ENCODE measurements around the gene ANKRD49.
"Not testable (repeated sequence)": the region's sequence is repeated elsewhere in the genome, so short reads cannot be mapped to it uniquely, and the experiment has no call there.

The ANKRD49 gene

GRCh38 chr11:94493281-94494125 lies at the start of gene ANKRD49, which contains the start of gene MRE11:
ANKRD49 (plus strand) TSS chr11:94493984; CDS start chr11:94496694, 2,710 bp downstream.
MRE11 (minus strand) TSS chr11:94493844; CDS start chr11:94492801, 1,043 bp downstream.
- peak; percentile 59 to 97 (median 91) for DNase-seq

DNA sequence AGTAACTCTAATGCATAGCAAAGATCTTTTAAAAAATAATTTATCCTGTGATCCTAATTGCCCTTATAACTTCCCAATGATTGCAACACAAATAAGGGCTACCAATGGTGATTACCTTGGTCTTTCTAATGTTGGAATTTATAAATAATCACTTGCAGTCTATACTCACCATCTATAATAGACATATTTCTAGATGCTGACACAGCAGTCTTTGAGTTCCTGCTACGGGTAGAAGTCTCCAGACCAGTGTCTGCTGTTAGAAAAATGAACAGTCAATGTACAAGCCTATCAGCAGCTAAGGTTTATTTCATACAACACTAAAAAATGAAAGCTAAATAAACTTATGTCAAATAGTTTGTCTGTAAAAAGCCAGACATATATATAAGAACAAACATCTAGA lies 48.1 kb upstream of the ANKRD49 start:
- no peak for DNase-seq

- no peak for DNase-seq
These were observed 46.6 kb upstream of the ANKRD49 start for GRCh38 chr11:94447149-94447548.

DNA sequence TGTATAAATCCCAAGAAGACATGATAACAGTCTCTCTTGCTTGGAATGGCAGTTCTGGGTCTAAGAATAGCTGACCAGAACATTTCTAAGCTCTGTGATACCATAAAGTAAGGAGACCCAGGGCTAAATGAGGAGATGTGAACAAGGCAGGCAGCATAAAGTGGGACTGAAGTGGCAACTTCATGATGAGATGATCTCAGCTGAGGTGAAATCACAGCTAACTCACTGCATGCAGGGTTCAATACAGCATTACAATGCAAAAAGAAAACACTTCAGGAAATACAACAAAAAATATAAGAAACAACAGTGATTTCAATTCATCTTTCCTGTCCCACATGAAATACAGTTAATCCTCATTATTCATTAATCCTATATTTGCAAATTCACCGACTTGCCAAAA lies 44.8 kb upstream of the ANKRD49 start:
- DNase-seq, result no peak

GRCh38 chr11:94449437-94449836 lies 44.3 kb upstream of the ANKRD49 start:
- no peak for DNase-seq

DNA sequence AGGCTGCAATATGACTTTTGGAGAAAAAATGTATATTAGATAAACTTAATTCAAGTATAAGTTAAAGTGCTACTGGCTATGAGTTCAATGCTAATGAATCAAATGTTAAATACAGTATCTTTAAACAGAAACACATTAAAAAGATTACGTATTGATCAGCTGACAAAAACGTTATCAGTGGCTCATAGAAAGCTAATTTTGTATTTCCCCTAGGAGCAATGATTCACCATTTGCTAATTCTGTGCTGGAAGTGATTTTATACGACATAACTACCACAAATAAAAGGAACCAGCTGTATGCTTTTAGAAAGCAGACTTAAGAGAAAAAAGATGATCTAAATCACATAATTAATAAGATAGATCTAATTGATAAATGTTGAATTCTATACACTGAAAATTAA lies 43.7 kb upstream of the ANKRD49 start:
- no peak for DNase-seq

DNA sequence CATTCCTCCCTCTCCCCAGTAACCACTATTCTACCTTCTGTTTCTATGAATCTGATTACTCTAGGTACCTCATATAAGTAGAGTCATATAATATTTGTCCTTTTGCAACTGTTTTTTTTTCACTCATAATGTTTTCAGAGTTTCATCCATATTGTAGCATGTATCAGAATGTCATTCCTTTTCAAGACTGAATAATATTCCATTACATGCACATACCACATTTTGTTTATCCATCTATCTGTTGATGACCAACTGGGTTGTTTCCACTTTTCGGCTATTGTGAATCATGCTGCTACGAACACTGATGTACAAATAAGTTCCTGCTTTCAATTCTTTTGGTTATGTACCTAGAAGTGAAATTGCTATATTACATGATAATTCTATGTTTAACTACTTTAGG lies 40.8 kb upstream of the ANKRD49 start:
- no peak for DNase-seq

DNA sequence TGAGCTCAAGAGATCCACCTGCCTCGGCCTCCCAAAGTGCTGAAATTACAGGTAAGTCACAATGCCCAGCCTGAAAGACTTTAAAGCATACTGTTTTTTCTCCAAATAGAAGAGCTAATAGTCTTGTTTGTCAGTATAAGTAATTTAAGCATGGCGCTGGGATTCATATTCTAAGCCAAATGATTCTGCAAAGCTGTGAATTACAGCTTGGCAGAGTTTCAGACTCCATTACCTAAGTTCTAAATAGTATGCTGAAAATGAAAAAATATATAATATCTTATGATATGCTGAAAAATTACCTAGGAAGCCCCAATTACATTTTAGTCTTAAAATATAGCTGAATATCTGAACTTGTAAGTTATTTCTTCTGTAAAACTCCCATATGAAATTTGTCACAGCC lies 39.5 kb upstream of the ANKRD49 start:
- DNase-seq, result no peak

DNA sequence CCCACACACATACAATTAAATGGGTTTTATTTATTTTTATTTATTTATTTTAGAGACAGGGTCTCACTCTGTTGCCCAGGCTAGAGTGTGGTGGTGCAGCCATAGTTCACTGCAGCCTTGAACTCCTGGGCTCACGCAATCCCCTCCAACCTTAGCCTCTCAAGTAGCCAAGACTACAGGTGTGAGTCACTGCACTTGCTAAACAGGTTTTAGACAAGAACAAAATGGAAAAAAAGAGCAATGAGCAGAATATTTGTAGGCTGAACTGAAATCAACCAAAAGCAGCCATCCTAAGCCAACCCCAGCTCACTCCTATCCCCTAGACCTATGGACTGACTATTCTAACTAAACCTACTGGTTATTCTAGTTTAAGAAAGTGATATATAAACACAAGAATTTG lies 37.9 kb upstream of the ANKRD49 start:
- no peak for DNase-seq

- DNase-seq, result no peak
These were observed 36.4 kb upstream of the ANKRD49 start for GRCh38 chr11:94457118-94458029.

GRCh38 chr11:94459576-94459975 lies 34.2 kb upstream of the ANKRD49 start:
- no peak for DNase-seq

DNA sequence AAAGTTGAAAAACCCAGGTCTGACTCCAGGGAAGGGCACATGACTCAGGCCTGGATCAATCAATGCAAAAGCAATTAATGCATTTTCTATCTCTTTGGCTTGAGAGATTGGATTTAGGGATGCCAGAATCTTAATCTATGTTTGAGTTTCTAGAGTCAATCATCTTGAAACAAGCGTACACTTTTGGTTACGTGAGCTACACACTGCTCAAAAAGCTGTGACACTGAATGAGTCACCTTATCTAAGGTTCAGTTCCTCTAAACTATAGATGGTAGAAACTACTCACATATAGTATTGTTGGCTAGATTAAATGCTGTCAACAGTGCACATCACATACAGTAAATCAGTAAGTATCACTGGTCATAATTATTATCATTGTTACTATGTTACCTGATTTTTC lies 24.4 kb upstream of the ANKRD49 start:
- DNase-seq, result no peak

DNA sequence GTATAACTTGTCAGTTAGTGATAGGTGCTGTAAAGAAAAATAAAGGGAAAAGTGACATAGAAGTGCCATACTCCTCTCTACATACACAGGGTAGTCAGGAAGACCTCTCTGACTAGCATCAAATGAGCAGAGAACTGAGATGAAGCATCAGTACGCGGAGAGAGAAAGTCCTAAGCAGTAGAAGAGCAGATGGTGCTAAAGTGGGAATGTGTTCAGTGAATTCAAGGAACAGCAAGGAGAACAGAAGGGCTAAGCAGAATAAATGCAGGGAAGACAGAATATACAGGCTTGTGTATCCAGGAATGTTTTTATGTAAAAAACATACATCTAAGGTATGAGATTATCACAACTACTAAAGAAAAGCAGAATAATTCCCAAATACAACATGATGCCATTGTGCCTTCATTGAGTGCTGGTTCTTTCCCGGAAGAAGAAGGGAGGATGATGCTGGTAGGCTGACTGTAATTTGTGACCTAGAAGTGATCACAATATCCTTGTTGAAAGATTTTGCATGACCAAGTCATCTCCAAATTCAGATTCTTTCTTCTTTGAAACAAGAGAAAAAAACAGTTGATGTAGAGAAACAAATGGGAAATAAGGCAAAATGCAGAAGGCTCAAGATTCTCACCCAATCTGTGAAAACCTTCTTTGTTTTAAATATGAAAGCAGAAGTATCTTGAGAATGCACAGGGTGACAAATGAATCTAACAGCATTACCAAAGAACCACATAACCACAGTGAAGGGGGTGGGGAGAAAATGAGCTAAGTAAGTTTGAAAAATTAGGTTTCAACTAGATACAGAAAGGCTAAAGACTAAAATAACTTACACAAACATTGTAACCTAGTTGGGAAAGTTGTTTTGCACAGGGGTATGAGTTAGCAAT lies 20.6 kb upstream of the ANKRD49 start:
- no peak for DNase-seq

DNA sequence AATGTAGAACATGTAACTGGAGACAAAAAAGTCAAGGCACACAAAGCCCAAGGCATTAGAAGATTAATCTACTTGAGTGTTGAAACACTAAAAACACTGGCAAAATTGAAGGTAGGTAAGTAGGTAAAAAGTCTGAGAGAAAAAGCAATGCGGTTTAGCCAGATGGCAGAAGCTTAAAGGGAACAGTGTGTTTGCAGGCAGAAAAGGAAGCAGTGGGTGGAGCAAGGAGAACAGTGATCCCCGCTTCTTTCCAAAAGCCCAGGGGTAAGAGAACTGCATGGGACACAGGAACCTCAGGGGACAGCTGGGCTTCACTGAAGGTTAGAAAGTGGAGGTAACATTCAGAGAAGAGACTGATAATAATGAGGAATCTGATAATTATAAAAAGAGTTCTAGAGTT lies 16.2 kb upstream of the ANKRD49 start:
- no peak for DNase-seq

- no peak for DNase-seq
These were observed 12.4 kb upstream of the ANKRD49 start for GRCh38 chr11:94481342-94481741.

- no peak for DNase-seq
These were observed 7.7 kb upstream of the ANKRD49 start for GRCh38 chr11:94486068-94486467.

DNA sequence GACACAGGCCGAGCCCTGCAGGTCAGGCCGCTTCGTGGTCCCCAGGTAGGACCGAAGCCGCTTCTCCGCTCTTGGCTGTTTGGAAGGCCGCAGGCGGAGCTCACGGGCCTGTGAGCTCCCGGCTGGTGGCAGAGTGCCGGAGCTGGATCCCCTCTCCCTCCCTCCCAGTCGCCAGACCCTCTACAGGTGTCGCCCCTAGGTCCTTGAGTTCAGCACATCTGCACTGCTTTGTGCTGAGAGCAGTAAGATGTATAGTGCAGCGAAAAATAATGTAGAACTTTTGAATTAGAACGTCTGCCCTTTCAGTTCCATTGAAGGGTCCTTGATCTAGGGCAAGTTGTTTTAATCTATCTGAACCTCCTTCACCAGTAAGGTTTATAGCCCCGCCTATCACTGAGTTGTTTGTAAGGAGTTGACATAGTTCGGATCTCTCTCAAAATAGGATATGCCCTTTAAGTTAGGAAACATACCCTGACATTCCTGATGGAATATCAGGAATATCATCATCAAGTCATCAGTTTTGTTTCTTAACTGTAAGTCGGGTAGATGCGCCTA lies 419 bp downstream of the ANKRD49 start:
- no peak for DNase-seq

- no peak for DNase-seq
These were observed 6.4 kb downstream of the ANKRD49 start for GRCh38 chr11:94500181-94500580.

- no peak for DNase-seq
These were observed 7.7 kb downstream of the ANKRD49 start for GRCh38 chr11:94501522-94501921.

GRCh38 chr11:94504689-94505293 lies 11.0 kb downstream of the ANKRD49 start:
- DNase-seq, result peak in 1 of 14 donors; percentile 1

- DNase-seq, result not testable (repeated sequence)
These were observed 12.7 kb downstream of the ANKRD49 start for GRCh38 chr11:94506513-94506912.

- no peak for DNase-seq
These were observed 13.7 kb downstream of the ANKRD49 start for GRCh38 chr11:94507485-94507884.
